Umbilical cord (tissue), 2 donors: Measurements from ENCODE around the gene SH3RF2. TPM values are rescaled to one million over a fixed set of nuclear protein-coding genes. Genes with fewer than 3 reads are reported as not detected.

Experiments used
- DNase-seq: peaks from one replicate; pipeline ENCODE4 v3.0.0-alpha.2; 2015; ENCODE audit warnings: low spot score
- total RNA-seq: library from RNA; depleted of rRNA; stranded (reverse); fragments of >200 nt; gene quantifications from one replicate; pipeline ENCODE4 v1.2.3, GENCODE V29; 2014; ENCODE audit warnings: low replicate concordance; ENCODE audit not compliant: insufficient read depth

The SH3RF2 gene
- total RNA-seq, 1 donor from 2014 or later: 4.8 TPM

DNA sequence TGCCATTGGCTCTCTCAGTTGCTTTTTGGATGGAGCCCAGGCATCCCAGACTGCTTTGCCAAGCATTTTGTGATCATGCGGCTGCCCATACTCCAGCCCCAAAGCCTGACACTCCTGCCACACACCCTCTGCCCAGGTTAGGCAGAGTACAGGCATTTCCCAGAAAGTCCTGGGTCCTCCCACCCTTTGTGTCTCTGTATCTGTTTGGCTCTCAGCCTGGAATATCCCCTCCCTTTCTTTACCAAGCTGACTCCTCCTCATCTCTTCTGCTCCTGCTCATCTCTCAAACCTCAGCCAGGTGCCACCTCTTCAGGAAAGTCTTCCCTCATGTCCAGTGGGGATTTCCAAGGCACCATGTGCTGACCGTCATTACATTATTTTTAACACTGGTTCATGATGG lies 14.3 kb upstream of the SH3RF2 start:
- DNase-seq: no peak

GRCh38 chr5:145923405-145923804 lies 13.0 kb upstream of the SH3RF2 start:
- no peak for DNase-seq

- no peak for DNase-seq
Observed at GRCh38 chr5:145924849-145925248, 11.5 kb upstream of the SH3RF2 start.

DNA sequence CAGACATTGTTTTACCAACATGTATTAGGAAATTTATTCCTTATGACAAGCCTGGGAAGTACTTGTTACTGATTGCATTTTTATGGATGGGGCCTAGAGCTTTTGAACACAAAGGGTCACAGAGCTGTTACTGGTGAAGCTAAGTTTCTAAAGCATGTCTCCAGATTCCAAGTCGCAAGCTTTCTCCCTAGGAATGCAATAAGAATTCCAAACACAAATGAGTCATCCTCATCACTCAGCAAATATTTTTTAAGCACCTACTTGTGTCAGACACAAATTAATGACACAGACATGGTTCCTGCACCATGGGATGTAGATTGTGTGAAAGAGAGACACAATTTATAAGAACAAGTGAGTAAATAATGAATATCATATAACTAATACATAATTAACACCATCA lies 11.0 kb upstream of the SH3RF2 start:
- peak; percentile 75 for DNase-seq

- DNase-seq: peak; percentile 22
Observed at GRCh38 chr5:145925803-145926202, 10.6 kb upstream of the SH3RF2 start.

DNA sequence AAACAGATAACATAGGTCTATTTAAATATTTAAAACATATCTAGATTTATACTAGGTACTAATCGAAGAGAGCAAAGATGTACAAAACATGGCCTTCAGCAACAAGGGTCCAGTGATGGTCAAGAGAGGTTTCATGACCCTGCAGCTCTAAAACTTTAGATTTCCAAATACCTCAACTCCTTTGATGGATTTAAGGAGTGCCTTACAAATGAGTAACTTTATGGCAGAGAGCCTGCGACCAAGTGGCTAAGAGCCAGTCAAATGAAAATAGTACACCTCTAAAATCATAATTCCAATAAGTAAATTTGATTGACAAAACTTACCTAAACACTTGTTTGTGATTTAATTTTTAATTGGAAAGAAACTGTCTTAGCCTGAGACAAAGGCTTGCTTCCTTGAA lies 4.7 kb upstream of the SH3RF2 start:
- no peak for DNase-seq

DNA sequence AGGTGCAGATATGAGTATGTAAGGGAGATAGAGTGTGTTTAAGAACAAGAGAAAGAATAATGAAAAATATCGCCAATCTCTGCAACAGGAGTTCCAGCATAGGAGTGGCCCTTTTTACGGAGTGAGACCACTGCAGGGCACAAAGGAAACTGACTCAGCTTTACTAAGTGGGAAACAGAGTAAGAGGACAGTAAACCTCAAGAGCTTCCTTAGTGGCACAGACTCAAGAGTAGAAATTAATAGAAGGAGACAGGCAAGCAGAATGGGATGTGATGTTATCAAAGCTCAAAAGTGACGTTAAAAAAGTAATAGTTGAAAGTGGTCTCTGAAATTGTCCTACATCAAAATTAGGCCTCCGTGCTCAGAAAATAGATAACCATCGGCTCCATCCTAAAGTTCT lies 2.1 kb upstream of the SH3RF2 start:
- no peak for DNase-seq

DNA sequence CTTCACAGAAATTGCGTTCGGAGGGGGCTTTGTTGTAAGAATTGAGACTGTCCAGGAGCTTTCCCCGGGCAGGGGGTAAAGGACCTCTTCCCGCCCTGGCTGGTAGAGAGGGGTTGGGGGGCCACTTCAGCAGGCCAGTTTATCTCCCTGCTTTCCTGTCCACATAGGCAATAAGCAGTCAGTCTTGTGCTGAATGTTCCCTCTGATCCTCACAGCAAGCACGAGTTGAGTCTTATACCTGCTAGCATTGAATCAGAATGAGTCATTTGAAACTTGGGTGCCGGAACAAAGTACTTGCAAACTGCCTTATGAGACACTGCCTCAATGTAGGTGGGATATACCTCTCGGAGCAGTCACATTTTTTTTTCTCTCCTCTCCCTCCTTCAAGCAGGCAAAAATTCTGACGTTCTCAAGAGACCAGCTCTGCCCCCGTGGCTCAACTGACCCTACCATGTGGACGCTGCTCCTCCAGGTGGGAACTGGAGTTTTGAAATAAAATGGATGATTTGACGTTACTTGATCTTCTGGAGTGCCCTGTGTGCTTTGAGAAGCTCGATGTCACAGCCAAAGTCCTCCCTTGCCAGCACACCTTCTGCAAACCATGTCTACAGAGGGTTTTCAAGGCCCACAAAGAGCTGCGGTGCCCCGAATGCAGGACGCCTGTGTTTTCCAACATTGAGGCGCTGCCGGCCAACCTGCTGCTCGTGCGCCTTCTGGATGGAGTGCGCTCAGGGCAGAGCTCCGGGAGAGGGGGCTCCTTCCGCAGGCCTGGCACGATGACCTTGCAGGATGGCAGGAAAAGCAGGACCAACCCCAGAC lies 1.3 kb downstream of the SH3RF2 start:
- DNase-seq: peak; percentile 47

GRCh38 chr5:145938776-145939539 lies 2.6 kb downstream of the SH3RF2 start:
- peak; percentile 24 for DNase-seq

DNA sequence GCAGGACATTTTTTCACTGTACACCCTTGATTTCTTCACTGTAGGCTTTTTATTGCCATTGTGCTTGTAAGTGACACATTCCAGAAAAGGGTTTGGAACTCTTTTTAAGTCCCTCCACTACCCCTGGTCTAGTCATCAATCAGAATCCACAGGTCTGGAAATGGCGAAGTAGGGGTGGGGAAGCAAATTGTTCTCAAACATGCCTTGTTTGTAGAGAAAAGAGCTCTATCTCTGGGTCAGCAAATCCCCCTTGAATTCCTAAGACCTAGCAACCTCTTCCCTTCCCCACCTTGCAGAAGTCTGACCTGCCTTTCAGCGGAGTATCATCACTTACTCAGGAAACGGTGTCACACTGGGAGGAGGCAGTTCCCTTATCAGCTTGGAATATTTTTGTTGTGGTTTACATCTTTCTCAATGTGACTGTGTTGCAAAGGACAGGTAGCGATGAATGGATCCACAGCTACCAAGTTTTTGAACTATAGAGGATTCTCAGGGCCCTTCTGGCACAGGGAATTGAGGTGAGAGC lies 3.2 kb downstream of the SH3RF2 start:
- no peak for DNase-seq

DNA sequence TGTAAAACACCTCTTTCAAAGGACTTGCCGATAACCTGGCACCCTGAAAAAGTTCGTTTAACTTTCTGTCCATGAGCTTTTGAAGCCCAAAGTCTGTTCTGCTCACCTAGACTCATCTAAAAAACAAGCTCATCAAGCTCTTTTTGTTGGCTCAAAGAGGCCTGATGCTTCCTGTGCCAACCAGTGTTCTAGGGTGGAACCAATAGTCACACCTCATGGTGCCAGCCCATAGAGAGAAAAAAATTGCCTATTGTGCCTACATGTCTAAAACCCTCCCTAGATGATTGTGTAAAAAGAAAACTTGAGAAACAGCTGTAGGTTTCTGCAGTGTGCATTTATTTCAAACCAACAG lies 4.7 kb downstream of the SH3RF2 start:
- no peak for DNase-seq

GRCh38 chr5:145941448-145942130 lies 5.2 kb downstream of the SH3RF2 start:
- peak; percentile 32 for DNase-seq

- no peak for DNase-seq
Observed at GRCh38 chr5:145942201-145942600, 5.8 kb downstream of the SH3RF2 start.

DNA sequence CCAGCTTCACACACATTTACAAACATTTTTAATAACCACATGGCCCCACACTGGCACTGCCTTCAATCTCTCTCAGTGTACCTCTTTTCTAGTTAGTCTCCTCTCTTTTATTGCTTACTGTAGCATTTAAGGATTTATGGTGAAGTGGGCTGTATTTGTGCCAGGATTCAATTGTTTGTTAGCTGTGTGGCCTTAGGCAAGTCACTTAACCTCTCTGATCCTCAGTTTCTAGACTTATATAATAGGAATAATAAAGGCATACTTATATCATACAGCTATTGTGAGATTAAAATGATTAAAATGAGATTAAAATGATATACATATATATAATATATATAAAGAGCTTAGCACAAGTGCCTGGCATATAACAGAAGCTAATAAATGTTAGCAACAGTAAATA lies 6.4 kb downstream of the SH3RF2 start:
- DNase-seq: no peak

DNA sequence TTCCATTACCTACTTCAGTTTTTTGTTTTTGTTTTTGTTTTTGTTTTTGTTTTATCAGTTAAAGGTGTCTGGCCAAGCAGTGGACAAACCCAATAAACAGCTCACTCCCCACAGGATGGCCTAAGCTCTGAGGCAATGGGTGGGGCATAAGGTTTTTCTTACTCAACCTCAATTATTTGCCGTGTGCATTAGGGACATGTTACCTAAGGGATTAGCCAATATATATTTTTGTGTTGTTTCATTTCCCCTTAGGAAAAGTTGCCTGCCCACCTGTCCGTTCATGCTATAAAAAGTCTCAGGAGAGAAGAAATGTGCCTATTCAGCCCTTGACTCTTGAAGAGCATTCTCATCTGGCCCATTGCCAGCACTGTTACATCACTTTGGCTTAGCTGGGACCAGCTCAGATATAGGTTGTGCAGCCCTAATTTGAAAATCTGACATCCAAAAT lies 7.3 kb downstream of the SH3RF2 start:
- peak; percentile 34 for DNase-seq

- DNase-seq: no peak
Observed at GRCh38 chr5:145944328-145944727, 8.0 kb downstream of the SH3RF2 start.

DNA sequence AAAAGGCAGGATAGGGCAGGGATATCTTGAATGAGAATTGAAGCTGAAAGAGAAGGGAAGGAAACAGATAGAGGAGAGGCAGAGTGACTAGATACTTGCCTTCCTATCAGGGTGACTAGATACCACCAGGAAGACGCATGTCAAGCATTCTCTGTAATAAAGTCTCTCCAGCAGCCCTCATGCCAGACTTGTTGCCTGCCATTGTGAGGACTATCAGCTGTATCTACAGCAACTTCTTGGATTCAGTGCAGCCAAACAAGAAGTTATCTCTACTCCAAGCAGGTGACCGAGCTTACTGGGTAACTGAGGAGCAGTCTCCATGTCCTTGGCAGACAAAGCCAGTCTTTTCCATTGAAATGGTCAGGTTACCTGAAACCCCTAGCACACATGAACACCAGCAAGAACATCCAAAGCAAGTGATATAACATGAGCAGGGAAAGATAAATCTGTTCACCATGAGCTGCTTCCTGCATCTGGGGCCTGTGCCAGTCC lies 9.3 kb downstream of the SH3RF2 start:
- DNase-seq: no peak

DNA sequence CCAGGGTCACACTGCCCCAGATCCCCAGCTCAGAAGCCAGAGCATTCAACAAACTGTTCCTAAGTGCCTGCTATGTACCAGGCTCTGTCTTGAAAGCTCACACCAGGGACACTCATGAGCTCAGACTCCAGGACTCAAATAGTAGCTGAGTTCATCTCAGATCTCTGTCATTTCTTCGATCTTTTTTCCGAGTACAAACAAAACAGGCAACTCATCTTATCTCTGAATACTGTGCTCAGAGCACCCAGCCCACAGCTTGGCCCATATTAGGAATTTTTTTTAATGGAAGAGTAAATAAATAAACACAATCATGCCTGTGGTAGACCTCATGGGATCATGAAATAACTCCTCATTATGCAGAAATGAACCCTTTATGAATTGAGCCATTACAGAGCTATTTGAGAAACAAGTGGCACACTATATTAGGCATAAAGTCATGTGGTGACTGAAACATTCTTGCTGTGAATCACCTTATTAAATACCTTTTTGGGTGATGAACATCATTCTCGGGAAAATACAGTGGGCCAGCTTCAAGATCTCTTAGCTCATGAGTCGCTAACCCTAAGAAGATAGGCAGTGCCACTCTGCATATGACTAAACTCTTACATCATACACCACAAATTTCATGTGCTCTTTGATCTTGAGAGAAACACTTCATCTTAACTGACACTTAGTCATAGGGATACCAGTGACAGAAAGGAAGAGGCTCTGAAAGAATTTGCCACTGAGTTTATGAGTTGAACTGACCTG lies 9.9 kb downstream of the SH3RF2 start:
- DNase-seq: no peak

GRCh38 chr5:145947581-145947980 lies 11.2 kb downstream of the SH3RF2 start:
- DNase-seq: no peak

GRCh38 chr5:145948047-145948446 lies 11.7 kb downstream of the SH3RF2 start:
- no peak for DNase-seq

GRCh38 chr5:145948921-145949320 lies 12.5 kb downstream of the SH3RF2 start:
- no peak for DNase-seq
